ENCODE measurements around the gene KIF1B. TPM values are rescaled to one million over a fixed set of nuclear protein-coding genes. Genes with fewer than 3 reads are reported as not detected.

Gene KIF1B
- total RNA-seq, 1 experiment from 2014 or later: 70.1 TPM

DNA sequence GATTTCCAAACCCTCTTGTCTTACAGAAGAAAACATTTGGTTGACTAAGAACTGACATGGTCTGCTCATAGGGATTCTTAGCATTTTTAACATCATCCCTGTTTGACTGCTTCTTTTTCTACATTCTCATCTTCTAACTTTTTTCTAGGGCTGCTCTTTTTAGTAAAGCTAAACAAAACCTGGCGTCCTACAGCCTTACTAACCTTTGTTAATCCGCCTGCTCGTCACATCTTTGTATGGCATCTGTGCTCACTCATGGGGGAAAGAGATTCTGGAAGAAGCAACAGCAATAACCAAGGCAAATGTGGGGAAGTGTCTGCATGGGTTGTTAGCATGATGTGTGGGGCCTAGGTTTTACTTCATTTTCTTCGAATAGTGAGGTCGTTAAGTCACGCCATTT is 92.0 kb downstream of the KIF1B start (continued):
- TF ChIP-seq, protein P1, sequence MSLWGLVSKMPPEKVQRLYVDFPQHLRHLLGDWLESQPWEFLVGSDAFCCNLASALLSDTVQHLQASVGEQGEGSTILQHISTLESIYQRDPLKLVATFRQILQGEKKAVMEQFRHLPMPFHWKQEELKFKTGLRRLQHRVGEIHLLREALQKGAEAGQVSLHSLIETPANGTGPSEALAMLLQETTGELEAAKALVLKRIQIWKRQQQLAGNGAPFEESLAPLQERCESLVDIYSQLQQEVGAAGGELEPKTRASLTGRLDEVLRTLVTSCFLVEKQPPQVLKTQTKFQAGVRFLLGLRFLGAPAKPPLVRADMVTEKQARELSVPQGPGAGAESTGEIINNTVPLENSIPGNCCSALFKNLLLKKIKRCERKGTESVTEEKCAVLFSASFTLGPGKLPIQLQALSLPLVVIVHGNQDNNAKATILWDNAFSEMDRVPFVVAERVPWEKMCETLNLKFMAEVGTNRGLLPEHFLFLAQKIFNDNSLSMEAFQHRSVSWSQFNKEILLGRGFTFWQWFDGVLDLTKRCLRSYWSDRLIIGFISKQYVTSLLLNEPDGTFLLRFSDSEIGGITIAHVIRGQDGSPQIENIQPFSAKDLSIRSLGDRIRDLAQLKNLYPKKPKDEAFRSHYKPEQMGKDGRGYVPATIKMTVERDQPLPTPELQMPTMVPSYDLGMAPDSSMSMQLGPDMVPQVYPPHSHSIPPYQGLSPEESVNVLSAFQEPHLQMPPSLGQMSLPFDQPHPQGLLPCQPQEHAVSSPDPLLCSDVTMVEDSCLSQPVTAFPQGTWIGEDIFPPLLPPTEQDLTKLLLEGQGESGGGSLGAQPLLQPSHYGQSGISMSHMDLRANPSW (CRISPR knock-in tag; conservative IDR thresholded peaks at IDR 0.05; ENCODE audit: low read depth): no peak
- TF ChIP-seq ZNF281 (CRISPR knock-in tag; IDR thresholded peaks at IDR 0.05): no peak
- TF ChIP-seq USF2 (CRISPR knock-in tag; IDR thresholded peaks at IDR 0.05): no peak
- TF ChIP-seq FOXP1 (CRISPR knock-in tag; IDR thresholded peaks at IDR 0.05; ENCODE audit: borderline replicate concordance): no peak
- TF ChIP-seq MYBL2 (CRISPR knock-in tag; IDR thresholded peaks at IDR 0.05): no peak
- TF ChIP-seq RELA (CRISPR knock-in tag; IDR thresholded peaks at IDR 0.05; ENCODE audit: borderline replicate concordance): no peak
- no peak for TF ChIP-seq ZNF671 (CRISPR knock-in tag; IDR thresholded peaks at IDR 0.05)
- TF ChIP-seq NR3C1 (CRISPR knock-in tag; conservative IDR thresholded peaks at IDR 0.05; ENCODE audit: low read depth): no peak
- no peak for TF ChIP-seq ATF1 (CRISPR knock-in tag; IDR thresholded peaks at IDR 0.05)

DNA sequence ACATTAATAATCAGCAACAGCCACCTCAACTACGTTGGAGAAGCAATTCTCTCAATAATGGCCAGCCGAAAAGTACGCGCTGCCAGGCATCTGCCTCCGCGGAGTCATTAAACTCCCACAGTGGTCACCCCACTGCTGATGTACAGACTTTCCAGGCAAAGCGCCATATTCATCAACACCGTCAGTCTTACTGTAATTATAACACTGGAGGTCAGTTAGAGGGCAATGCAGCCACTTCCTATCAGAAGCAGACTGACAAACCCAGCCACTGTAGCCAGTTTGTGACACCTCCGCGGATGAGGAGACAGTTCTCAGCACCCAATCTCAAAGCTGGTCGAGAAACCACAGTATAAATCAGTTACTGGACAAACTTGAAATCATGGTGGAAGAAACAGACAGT is 93.9 kb downstream of the KIF1B start:
- ATAC-seq: no peak
- CTCF ChIA-PET: interaction anchor here (1.3 kb wide), 1 partner anchor 94 kb away, joined by 3 read pairs; the partner anchor contains the start of gene KIF1B
- Mint-ChIP-seq H3K36me3 (peaks cover 22% of the 10 kb centered on the region), H3K27me3 (ENCODE audit: low read depth) (no peaks in the 10 kb centered on the region), H3K4me3 (no peak overlapping the region), H3K27ac (no peak overlapping the region), H3K4me1 (peaks cover 13% of the 10 kb centered on the region), H3K9me3 (no peaks in the 10 kb centered on the region)
- DNase-seq (ENCODE audit: low spot score): no peak
- POLR2A ChIA-PET: no interaction called here
- no peak for TF ChIP-seq ESRRA (CRISPR knock-in tag; IDR thresholded peaks at IDR 0.05; ENCODE audit: borderline replicate concordance)
- TF ChIP-seq ZNF121 (CRISPR knock-in tag; IDR thresholded peaks at IDR 0.05): no peak
- TF ChIP-seq ERG (CRISPR knock-in tag; IDR thresholded peaks at IDR 0.05): no peak
- no peak for TF ChIP-seq NR1H2 (CRISPR knock-in tag; IDR thresholded peaks at IDR 0.05)
- TF ChIP-seq, protein P2, sequence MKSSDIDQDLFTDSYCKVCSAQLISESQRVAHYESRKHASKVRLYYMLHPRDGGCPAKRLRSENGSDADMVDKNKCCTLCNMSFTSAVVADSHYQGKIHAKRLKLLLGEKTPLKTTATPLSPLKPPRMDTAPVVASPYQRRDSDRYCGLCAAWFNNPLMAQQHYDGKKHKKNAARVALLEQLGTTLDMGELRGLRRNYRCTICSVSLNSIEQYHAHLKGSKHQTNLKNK (CRISPR knock-in tag; IDR thresholded peaks at IDR 0.05): no peak
- no peak for TF ChIP-seq NR2C2 (CRISPR knock-in tag; IDR thresholded peaks at IDR 0.05)
- TF ChIP-seq AR (CRISPR knock-in tag; IDR thresholded peaks at IDR 0.05): no peak
- TF ChIP-seq, protein P3, sequence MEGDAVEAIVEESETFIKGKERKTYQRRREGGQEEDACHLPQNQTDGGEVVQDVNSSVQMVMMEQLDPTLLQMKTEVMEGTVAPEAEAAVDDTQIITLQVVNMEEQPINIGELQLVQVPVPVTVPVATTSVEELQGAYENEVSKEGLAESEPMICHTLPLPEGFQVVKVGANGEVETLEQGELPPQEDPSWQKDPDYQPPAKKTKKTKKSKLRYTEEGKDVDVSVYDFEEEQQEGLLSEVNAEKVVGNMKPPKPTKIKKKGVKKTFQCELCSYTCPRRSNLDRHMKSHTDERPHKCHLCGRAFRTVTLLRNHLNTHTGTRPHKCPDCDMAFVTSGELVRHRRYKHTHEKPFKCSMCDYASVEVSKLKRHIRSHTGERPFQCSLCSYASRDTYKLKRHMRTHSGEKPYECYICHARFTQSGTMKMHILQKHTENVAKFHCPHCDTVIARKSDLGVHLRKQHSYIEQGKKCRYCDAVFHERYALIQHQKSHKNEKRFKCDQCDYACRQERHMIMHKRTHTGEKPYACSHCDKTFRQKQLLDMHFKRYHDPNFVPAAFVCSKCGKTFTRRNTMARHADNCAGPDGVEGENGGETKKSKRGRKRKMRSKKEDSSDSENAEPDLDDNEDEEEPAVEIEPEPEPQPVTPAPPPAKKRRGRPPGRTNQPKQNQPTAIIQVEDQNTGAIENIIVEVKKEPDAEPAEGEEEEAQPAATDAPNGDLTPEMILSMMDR (IDR thresholded peaks at IDR 0.05): no peak
- TF ChIP-seq ZNF232 (CRISPR knock-in tag; IDR thresholded peaks at IDR 0.05): no peak
- no peak for TF ChIP-seq NFE2L1 (CRISPR knock-in tag; IDR thresholded peaks at IDR 0.05)
- TF ChIP-seq EMX1 (CRISPR knock-in tag; IDR thresholded peaks at IDR 0.05): no peak
- no peak for TF ChIP-seq TP53 (CRISPR knock-in tag; IDR thresholded peaks at IDR 0.05)
- TF ChIP-seq ZNF219 (CRISPR knock-in tag; IDR thresholded peaks at IDR 0.05; ENCODE audit: borderline replicate concordance): no peak
- TF ChIP-seq NR3C1 (CRISPR knock-in tag; conservative IDR thresholded peaks at IDR 0.05; ENCODE audit: low read depth): no peak
- TF ChIP-seq FOXP1 (CRISPR knock-in tag; IDR thresholded peaks at IDR 0.05; ENCODE audit: borderline replicate concordance): no peak
- TF ChIP-seq ETV6 (CRISPR knock-in tag; IDR thresholded peaks at IDR 0.05): no peak
- TF ChIP-seq, protein P4, sequence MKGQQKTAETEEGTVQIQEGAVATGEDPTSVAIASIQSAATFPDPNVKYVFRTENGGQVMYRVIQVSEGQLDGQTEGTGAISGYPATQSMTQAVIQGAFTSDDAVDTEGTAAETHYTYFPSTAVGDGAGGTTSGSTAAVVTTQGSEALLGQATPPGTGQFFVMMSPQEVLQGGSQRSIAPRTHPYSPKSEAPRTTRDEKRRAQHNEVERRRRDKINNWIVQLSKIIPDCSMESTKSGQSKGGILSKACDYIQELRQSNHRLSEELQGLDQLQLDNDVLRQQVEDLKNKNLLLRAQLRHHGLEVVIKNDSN (CRISPR knock-in tag; IDR thresholded peaks at IDR 0.05): no peak
